Stimulated activated CD8-positive, alpha-beta memory T cell treated with anti-CD3 and anti-CD28 coated beads, Interleukin-7, amount 100 ng/mL, for 48 hours (primary cell): Measurements from ENCODE around the gene MCRS1.
"Not testable (repeated sequence)": the region's sequence is repeated elsewhere in the genome, so short reads cannot be mapped to it uniquely, and the experiment has no call there.

Experiments
- DNase-seq, 2 donors: peaks; one replicate each; pipeline ENCODE4 v3.0.0-alpha.2; 2020; ENCODE audit warnings: low read depth in 1 of 2; ENCODE audit errors: extremely low read depth in 1 of 2

Gene MCRS1

DNA sequence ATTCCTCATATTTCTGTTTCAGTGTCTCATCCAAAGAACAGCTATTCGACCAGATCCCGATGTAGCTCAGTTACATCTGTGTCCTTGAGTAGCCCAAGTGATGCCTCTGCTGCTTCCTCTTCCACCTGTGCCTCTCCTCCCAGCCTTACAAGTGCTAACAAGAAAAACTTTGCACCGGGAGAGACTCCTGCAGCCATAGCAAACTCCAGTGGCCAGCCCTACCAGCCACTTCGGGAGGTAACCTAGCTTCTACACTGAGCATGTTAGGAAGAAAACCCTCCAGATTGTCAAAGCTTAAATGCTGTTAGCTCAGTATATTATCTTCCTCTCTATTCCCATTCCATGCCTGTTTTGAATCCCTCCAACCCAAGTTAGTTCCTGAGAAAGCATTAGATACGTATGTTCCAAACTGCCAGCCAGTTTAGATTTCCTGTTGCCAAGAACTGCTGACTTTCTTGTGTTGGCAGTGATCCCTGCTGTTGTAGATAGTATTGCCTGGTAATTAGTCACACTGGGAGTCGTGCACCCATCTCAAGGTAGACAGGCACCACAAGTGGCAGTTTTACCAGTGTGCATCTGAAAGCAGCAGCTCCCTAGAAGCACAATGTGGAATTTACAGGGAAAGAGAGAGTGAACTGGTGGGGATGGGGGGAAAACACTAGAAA, 43.1 kb downstream of the MCRS1 start:
- DNase-seq, result no peak

DNA sequence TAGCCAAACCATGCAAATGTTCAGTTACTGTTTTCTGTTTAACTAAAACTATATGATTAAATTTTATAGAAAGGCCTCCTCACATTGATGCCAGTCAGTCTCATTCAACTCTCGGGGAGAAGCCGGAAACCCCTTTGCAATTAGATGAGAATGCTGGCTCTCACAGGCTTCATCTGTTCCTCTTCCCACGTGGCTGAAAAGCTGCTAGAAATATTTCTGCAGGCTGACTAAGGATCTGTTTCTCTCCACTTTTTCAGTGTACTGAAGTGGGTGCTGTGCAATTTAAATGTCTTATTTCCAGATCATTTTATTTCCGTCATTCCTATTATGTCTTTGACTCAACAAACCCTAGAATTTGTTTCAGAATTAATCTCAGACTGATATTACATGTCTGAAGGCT, 46.6 kb downstream of the MCRS1 start:
- DNase-seq, result no peak

DNA sequence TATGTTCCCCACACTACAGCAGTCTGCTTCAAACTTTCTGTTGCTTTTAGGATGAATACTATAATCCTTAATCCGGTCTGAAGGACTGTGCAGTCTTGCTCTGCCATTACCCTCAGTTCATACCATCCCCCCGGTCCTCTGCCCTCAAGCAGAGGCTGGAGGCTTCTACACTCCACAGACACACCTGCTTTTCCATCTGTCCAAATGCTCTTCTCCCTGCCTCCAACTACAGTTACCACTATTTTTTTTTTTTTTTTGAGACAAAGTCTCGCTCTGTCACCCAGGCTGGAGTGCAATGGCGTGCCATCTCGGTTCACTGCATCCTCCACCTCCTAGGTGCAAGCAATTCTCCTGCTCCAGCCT, 48.4 kb downstream of the MCRS1 start:
- DNase-seq, result no peak

DNA sequence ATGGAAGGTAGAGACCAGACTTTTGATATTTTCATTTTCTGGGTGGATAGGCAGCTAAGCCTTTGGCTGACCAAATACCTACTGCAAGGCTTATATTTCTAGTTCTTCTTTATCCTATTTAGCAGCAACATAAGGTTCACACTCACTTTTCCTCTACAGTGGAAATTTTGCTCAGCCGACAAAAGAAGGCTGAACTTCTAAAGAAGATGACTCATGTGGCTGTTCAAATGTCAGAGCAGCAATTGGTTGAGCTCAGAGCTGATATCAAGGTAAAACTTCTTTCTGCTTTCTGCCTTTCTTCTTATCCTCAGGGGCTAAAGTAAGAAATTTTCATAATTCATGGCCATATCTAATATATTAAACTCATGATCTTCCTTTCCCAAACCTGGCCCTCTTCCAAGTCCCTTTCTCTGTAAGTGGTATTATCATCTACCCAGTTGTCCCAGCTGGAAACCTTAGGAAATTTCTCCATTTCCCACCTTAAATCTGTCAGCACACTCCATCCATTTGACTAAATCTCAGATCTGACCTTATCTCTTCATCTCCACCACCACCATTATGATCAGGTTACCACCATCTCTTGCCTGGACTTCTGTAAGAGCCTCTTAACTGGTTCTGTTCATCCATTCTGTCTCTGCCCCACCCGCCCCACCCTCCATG, 48.9 kb downstream of the MCRS1 start:
- DNase-seq, result no peak

DNA sequence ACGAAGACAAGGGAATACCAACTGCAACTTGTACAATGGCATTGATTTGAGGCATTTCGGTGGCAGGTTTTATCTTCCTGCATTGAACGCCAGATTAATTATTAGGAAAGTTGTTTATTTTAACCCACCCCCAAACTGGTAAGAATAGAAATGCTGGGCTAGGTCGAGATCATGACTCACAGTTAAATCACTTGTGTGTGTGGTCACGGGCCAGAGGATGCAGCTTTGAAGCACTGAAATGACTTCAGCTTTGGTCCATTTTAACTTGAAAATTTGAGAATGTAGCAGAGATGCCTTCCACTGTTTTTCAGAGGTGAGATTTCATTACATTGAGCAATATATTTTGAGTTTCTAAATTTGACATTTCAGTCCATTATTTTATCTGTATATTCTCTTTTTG, 52.7 kb downstream of the MCRS1 start:
- no peak for DNase-seq

DNA sequence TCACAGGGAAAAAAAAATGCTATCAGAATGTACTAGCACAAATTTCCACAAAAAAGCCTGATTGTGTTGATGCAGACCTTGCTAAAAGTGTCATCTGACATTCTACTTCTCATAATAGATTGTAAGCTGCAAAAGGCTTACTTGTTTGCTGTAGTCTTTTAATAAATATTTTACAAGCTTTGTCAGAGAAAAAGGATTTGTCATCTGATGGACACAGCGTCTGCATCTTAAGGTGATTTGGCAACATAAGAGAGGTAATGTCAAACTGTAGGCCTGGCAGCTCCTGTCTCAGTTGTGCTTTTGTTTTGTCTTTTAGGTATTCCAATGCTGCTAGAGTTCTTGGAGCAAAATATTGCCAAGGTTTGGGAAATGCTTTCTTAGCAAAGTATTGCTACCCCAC, 55.4 kb downstream of the MCRS1 start:
- DNase-seq, result no peak

DNA sequence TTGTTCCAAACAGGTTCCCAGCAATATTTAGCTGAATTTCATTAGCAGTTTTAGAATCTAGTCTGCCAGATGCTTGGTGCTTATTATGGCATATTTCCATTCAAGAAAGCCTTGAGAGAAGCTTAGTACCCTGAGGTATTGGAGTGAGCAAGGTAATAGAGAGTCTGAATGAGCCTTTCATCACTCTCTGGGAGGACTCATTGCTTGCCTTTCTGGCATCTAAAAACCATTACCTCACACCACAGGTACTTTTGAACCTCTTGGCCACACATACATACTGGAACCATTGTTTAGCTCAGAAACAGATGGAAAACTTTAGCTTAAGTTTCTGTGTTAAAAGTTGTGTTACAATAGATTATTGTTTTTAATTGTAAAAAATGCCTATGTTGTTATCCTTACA, 56.5 kb downstream of the MCRS1 start:
- DNase-seq, result no peak

DNA sequence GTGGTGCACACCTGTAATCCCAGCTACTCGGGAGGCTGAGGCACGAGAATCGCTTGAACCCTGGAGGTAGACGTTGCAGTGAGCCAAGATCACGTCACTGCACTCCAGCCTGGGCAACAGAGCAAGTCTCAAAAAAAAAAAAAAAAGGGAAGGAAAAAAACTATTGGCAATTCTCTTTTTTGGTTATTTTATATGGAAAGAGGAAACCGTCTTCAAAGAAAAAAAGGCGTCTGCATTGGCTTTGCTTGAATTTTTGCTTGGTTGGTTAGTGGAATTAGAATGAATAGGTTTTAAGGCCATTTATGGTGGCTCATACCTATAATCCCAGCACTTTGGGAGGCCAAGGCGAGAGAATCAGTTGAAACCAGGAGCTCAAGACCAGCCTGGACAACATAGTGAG, 58.3 kb downstream of the MCRS1 start:
- not testable (repeated sequence) for DNase-seq
